Measurements from ENCODE around the gene RBFOX2.
A peak's percentile ranks its signal among the peaks of the same experiment; 100 is the strongest.
"Not testable (repeated sequence)": the region's sequence is repeated elsewhere in the genome, so short reads cannot be mapped to it uniquely, and the experiment has no call there.

Gene RBFOX2

DNA sequence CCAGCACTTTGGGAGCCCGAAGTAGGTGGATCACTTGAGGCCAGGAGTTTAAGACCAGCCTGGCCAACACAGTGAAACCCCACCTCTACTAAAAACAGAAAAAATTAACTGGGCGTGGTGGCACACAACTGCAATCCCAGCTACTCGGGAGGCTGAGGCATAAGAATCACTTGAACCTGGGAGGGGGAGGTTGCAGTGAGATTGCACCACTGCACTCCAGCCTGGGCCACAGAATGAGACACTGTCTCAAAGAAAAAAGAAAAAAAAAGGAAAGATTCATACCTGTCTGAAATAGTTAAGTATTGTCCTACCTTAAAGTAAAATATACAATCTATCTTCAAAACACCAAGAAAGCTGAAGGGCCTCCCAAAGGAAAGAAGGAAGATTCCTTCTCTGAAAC, 20.1 kb downstream of the RBFOX2 start:
- no peak for DNase-seq (ENCODE audit: low read depth)

DNA sequence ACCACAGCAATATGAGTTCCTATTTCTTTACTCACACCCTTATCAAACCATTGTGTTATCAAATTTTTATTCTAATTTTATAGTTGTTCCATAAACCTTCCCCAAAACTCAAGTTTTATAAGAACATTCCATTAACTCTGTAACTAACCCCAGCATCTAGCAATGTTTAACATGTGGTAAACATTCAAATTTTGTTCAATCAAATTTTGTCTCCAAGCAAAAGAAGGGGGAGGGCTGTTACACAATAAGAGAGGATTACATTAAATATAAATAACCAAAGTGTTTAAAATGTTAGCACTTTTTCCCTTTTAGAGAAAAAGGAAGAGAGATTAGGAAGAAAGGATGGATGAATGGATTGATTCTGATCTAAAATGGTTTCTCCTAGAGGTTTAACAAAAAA, 20.5 kb downstream of the RBFOX2 start:
- no peak for DNase-seq (ENCODE audit: low read depth)

DNA sequence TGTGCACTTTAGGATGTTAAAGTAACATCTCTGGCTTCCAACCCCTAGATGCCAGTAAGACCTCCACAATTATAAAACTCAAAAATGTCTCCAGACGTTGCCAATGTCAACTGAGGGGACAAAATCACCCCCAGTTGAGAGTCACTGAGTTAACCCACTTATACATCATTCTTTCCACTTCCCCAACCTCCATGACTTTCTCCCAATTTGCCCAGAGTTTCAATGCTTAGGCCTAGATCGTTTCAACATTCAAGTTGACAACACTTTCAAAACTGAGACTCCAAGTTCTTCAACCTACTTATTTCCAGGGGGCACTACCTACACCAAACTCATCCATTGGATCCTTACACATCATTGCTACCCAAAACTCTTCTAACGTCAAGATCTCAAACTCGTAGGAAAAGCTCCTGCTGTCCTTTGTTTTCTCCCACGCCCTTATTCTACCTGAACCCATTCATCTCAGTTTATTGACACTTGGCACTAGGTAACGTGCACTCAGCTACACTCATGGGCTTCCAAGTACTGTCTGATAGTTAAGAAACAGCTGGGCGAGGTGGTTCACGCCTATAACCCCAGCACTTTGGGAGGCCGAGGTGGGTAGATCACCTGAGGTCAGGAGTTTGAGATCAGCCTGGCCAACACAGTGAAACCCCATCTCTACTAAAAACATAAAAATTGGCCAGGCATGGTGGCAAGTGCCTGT, 24.5 kb downstream of the RBFOX2 start:
- no peak for DNase-seq (ENCODE audit: low read depth)

DNA sequence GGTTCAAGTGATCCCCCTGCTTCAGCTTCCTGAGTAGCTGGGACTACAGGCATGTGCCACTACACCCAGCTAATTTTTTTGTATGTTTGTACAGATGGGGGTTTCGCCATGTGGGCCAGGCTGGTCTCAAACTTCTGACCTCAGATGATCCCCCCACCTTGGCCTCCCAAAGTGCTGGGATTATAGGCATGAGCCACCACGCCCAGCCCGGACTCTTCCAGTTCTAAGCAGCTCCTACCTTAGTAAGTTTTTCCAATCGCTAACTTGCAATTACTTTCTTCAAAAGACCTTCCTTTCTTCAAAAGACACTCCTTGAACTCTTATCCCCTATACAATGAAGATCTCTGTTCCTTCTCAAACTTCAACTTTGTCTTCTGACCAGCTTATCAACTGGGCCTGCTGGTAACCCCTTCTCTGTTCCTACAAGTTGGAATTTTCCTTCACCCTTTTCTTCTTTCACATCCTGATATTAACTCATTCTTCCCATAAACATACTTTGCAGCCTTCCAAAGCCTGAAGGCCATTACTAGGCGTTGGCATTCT, 25.8 kb downstream of the RBFOX2 start:
- DNase-seq (ENCODE audit: low read depth): no peak

DNA sequence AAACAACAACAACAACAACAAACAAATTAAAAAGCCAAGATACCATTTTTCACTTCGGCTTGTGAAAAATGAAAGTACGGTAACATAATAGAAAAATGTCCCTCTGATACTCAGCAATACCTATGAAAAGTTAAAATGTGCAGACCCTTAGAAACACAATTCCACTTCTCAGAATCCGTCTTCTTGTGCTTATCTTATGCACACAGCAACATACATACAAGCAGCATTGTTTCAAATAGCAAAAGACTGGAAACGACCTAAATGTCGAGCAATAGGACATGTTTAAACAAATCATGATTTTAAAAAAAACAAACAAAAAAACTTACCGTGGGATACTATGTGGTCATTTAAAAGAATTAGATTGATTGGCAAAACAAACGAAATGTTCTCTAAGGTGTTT, 26.5 kb downstream of the RBFOX2 start:
- no peak for DNase-seq (ENCODE audit: low read depth)

DNA sequence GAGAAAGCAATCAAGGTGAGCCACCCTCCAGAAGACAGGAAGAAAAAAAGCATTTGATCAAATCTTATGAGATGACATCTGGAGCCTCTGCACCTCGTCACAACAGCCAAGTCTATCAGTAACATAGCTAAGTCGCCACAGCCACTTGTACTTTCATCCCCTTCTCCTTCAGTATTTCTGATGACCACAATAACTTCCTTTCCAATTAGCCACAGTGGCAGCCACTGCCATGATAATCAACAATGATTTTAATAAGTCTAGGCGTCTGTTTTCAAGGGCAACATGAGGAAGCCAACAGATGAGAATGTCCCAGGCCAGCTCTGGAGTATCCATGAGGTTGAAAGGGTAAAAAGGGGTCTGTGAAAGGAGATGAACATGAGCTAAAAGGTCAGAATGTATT, 29.9 kb downstream of the RBFOX2 start:
- DNase-seq (ENCODE audit: low read depth): no peak

DNA sequence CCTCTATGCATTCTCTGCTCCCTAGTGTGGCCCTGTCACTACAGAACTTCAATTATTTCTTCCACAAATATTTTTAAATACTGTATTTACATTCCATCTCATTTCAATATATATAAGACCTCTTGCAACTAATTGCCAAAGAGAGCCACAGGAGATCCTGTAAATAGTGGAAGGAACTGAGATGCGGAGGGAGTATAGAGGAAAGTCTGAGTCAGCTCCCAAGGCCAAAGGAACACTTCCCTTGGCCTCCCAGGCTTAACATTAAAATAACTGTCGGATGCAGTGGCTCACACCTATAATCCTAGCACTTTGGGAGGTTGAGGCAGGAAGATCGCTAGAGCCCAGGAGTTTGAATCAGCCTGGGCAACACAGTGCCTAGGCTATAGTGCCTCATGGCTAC, 31.2 kb downstream of the RBFOX2 start:
- DNase-seq (ENCODE audit: low read depth): no peak

DNA sequence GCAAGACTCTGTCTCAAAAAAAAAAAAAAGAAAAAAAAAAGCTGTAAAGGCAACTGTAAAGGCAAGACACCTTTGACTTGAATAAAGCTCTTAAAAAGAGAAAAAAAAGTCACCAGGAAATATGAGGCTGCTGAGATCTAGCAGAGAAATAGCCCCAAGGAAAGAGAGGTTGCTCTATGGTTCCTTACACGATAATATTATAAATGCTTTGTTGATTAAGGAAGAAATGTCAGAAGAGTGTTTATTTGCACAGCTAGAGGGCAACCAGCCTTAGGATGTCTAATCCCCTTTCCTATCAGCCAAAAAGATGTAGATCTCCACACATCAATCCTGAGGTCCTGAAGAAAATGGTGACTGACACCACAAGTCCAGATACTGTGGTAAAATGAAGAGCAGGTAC, 32.0 kb downstream of the RBFOX2 start:
- no peak for DNase-seq (ENCODE audit: low read depth)

DNA sequence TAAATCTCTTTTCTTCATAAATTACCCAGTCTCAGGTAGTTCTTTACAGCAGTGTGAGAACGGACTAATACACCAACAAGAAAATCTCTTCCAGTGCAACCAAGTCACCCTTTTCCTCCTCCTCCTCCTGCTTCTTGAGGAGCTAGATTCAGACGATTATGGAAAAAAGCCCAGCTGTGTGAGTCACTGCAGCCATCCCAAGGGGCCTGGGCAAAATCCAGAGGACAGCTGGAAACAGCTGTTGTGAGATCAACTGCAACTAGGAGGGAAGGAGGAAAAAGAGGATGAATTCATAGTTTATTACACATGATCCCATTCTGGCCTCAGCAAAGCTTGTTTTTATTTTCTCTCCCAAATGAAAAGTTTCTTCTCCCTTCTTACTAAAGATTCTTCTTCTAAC, 32.9 kb downstream of the RBFOX2 start:
- peak; percentile 95 for DNase-seq (ENCODE audit: low read depth)

DNA sequence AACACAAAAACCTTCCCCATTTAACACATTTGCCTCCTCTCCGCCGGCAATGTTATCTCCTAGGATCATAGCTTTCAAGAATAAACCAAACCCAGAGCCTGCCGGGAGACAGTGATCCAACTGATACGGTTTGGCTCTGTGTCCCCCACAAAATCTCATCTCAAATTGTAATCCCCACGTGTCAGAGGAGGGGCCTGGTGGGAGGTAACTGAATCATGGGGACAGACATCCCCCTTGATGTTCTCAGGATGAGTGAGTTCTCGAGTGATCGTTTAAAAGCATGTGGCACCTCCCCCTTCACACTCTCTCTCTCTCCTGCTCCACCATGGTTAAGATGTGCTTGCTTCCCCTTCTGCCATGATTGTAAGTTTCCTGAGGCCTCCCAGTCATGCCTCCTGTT, 33.3 kb downstream of the RBFOX2 start:
- DNase-seq (ENCODE audit: low read depth): no peak

DNA sequence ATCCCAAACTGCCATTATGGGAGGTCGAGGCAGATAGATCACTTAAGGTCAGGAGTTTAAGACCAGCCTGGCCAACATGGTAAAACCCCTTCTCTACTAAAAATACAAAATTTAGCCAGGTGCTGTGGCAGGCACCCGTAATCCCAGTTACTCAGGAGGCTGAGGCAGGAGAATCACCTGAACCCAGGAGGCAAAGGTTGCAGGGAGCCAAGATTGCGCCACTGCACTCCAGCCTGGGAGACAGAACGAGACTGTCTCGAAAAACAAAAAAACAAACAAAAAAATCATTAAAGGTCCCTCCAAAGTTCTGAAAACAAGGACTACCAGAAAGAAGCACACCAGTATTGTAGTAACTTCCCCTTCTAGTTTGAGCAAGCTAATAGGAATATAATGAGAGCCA, 34.9 kb downstream of the RBFOX2 start:
- not testable (repeated sequence) for DNase-seq (ENCODE audit: low read depth)

DNA sequence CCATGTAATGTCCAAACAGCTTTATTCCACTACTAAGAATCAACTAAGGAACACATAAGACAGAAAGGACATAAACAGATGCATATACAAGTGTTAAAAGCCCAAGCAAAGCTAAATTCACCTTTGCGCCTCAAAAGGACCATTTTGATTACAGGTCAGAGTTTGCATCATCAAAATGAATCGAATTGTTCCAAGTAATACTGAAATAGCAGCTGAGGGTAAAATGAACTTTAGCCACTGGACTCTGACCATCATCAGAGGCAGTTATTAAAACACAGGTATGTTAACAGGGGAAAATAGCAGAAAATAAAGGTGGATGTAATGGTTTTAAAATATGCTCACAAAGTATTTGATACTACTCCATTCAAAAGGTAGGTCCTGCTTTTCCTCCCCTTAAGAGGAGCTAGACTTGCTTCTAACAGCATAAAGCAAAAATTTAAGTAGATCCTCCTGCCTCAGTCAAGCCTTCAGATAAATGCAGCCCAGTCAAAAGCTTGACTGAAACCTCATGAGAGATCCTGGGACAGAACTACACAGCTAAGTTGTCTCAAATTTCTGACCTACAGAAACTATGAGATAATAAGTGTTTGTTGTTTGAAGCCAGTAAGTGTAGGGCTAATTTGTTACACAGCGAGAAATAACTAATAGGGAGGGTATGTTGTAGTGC, 35.4 kb downstream of the RBFOX2 start:
- no peak for DNase-seq (ENCODE audit: low read depth)

DNA sequence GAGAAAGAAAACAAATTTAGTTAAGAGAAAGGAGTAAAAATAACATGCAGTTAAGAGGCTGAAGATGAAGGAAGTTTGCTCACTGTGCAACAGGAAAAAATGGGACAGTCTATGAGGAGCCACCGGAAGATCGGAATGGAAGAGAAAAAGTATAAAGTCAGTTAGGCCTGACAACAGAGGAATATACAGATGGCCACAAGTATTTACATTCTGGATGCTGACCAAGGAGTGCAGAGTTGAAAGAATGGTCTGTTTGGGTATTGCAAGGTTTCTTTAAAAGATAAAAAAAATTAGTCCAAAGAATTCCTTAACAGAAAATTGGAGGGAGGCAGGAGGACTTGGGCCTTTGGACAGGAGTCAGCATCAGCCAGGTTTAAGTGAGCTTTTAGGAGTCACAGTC, 37.5 kb downstream of the RBFOX2 start:
- DNase-seq (ENCODE audit: low read depth): no peak

DNA sequence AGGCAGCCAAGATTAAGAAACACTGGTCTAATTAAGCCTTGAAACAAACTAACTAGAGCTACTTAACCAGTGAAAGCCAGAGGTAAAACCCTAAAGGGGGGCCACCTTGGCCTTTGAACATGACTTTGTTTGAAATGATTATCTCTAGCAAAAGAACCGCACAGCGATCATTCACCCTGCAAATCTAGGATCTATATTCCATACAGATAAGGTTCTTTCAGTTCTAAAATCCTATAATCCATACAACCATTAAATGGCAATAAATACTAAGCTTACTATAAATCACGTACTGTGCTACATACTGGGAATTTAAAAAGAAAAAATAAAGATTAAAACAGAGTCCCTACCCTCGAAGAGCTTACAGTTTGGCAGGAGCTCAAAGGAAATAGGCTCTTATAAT, 40.6 kb downstream of the RBFOX2 start:
- DNase-seq (ENCODE audit: low read depth): no peak

DNA sequence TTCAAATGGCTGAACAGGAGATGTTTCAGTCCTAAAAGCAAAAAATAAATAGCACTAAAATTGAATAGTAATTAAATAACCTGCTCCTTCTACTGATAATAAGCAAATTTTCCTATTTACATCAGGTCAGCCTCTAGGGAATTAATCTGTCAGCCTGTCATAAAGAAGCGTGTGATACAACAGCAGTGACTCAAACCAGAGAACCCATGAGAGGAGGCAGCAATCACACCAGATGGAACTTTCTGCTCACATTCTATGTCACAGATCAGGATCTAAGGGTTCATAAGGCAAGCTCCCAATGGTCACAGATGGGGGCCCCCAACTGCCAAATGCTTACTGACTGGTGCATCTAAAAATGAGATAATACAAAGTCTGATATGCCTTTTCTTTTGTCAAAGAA, 41.1 kb downstream of the RBFOX2 start:
- DNase-seq (ENCODE audit: low read depth): peak; percentile 41

DNA sequence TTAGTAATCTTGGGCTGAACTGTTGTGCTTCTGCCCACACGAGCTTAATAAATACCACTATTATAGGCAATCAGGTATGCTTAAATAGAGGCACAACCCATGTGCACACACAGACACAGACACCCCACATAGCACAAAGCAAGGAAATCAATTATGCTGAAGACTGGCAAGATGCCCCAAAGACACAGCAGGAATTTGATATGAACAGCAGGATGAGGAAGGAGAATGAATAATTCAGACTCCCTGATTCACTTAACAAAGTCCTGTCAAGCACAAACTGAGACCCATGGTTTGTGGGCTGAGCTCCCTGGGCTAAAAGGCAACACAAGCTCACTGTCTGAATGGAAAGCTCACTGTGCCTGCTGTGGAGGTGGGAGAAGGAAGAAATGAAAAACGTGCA, 42.5 kb downstream of the RBFOX2 start:
- peak; percentile 21 for DNase-seq (ENCODE audit: low read depth)

DNA sequence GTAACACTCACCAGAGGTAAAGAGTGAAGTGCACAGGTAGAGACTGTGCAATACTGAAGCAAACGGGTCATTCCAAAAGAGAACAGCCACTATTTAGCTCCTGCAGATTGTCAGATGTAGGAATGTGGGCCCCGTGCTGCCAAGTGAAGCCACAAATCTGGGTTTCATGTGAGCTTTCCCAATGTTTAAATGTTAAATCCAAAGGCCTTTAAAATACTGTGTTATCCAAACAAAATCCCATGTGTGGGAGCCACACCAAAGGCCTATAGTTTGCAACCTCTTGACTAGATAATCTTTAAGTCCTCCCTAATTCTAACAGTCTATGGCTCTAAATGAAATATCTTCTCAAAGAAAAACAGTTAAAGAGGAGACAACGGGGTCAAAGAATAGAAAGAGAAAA, 43.3 kb downstream of the RBFOX2 start:
- no peak for DNase-seq (ENCODE audit: low read depth)

DNA sequence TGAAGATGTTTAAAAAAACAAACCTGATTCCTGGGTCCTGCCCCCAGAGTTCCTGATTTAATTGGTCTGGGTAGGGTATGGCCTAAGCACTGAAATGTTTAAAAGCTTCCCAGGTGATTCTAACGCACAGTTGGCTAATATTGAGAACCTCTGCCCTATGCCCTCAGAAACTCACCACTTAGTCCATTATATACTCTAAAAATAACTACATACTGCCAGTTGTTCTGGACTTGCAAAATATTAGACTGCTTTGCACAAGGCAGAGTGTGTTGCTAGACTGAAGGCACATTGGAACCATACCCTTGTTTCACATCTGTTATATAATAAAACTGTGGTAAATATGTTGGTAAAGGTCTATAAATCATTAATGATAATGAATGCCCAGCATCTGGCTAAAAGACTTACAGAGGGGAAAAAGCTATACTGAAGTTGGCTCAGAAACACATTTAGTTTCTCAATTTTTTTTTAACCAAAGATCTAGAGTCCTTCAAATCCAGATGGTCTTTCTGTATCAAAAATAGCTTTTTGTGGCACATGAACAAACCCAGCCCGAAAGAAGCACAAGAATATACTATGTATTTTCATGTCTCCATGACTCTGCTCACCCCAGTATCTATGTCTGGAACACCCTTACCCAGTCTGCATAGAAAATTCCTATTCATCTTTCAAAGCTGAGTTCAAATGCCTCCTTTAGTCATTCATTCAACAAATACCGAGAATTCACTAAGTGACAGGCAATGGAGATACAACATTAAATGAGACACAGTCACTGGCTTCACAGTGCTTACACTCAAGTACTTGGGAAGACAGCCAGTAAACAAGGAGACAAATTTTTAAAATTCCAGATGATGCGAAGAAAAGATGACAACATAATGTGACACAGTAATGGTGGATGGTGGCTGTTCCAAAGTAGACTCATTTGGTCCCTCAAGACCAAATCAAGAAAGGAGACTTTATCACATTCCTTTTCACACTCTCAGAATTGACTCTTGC, 44.1 kb downstream of the RBFOX2 start:
- no peak for DNase-seq (ENCODE audit: low read depth)

DNA sequence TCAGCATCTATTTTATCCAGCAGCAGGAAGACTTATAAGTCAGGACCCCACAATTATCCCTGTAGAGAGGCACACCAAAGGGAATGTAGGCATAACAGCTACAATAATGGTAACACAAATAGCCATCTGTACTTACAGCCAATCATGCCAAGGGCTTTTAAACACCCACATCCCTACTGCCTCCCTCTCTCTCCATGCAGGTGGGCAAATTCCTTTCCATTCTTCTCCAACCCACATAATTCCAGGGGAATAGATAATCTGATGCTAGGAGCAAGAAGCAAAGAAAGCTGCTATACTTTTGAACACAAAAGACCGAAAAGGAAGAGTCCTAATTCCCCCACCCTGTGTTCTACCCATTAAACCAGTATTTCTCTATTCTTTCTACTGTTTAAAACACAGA, 46.7 kb downstream of the RBFOX2 start:
- no peak for DNase-seq (ENCODE audit: low read depth)

DNA sequence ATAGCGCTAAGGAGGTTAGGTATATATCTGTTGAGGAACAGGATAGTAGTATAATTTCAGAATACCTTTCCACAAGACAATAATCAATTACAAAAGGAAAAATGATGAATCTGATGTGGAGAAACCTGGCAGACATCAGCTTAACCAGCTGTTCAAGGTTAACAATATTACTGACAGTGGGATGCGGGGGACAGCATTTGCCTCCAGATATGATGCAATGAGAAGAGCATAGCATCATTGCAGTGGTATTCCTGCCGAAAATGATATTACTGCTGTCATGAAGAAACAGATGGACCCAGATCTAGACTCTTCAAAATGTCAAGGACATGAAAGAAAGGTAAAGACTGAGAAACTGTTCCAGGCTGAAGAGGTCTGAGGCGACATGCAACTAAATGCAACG, 49.7 kb downstream of the RBFOX2 start:
- DNase-seq (ENCODE audit: low read depth): no peak

DNA sequence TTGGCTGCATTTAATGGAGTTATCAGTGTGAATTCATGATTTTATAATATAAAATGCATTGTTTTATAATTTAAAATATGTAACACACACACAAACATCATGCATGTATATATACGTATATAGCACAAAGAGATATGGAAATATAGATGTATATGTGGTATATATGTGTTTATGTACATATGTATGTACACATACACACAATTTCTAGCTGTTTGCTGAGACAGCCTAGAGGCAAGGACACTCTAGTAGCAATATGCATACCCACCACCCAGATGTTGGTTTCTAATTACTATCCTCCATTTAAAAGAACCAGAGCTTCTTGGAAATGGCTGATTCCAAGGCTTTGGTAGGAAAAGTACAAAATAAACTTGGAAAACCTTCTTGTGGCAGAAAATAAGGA, 50.4 kb downstream of the RBFOX2 start:
- no peak for DNase-seq (ENCODE audit: low read depth)

DNA sequence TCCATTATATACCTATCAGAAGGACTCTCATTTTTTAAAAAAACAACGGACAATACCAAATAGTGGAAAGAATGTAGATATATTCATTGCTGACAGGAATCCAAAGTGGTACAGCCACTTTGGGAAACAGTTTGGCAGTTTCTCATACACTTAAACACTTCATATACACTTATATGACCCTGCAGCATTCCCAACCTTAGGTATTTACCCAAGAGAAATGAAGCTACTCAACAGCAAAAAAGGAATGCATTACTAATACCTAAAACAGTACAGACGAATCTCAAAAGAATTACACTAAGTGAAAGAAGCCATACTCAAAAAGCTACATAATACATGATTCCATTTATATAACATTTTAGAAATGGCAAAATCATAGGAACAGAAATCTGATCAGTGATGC, 51.5 kb downstream of the RBFOX2 start:
- no peak for DNase-seq (ENCODE audit: low read depth)

DNA sequence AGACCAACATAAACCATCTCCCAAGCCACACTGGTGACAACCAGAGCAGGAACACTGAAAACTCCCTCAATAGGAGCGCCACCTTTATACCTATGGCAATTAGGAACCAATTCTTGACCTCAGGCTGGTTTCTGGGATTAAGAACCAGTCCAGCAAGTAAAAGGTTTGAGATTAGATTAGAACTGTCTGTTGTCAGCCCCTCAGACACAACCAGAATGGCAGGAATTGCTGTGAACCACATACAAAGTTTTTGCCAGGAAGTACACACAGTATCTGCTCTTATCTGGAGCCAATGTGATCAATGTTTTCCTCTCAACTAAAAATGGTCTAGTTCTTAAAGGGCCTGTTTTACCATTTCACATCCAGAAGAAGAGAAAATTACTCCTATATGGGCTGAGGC, 55.2 kb downstream of the RBFOX2 start:
- no peak for DNase-seq (ENCODE audit: low read depth)

All from stromal cell of bone marrow (primary cell).